K562 (cell line): Measurements from ENCODE around the gene ZNF391. TPM values are rescaled to one million over a fixed set of nuclear protein-coding genes. Genes with fewer than 3 reads are reported as not detected.

ENCODE experiments used
- ATAC-seq: fragments of 200-7000 bp; cut with Tn5 transposase; 3 replicates; pipeline ENCODE4 v1.9.1; 2020; ENCODE audit warnings: moderate library complexity
- BruUV-seq: library from RNA; stranded (reverse); fragments of 400-500 nt; replicated peaks from 2 replicates; lab custom pipeline; 2021; lab: Mats Ljungman, UMichigan
- CTCF ChIA-PET: fragments of 300-600 bp; formaldehyde crosslinking; extraction: SDS; loops from one replicate; lab custom pipeline; 2021; ENCODE audit warnings: low intra/inter-chr PET ratio; lab: Yijun Ruan, JAX
- POLR2A ChIA-PET: fragments of 300-600, 350-650 bp; sonication (Branson Sonifier 250); formaldehyde crosslinking; extraction: SDS; loops from one replicate; lab custom pipeline; 2021; ENCODE audit warnings: antibody characterized with exemption, inconsistent platforms; lab: Yijun Ruan, JAX
- DNase-seq, 4 experiments: peaks; one replicate each; pipeline versions ENCODE4 v3.0.0 to v3.0.0-alpha.2; 2011 to 2018; ENCODE audit warnings: low spot score in 3 of 4, mixed read lengths in 3 of 4; ENCODE audit errors: extremely low read depth in 1 of 4
- FAIRE-seq: peaks from 2 replicates; lab custom pipeline; 2011; peaks lifted over from hg19 to GRCh38; lab: Jason Lieb, UNC
- H2AFZ ChIP-seq: 2 replicates; pipeline ENCODE4 v1.6.0; 2011; ENCODE audit warnings: low read depth, low read length, control low read depth, inconsistent platforms
- H3K27ac ChIP-seq: fragments of 200-600 bp; 3 replicates; pipeline ENCODE4 v1.8.0; 2011; ENCODE audit warnings: low read depth, mild to moderate bottlenecking, control low read depth, inconsistent platforms, low read length, moderate library complexity, mixed read lengths; ENCODE audit errors: extremely low read depth
- H3K27me3 ChIP-seq, 2 experiments: fragments of 300-600 bp in 1 of 2; 2 replicates in 1 of 2; 3 replicates in 1 of 2; pipeline versions ENCODE4 v1.6.0 to v1.8.0; 2011; ENCODE audit warnings: inconsistent platforms in 2 of 2, low read length in 2 of 2, mild to moderate bottlenecking in 1 of 2, mixed read lengths in 1 of 2, moderate library complexity in 1 of 2; ENCODE audit not compliant: control insufficient read depth in 2 of 2, insufficient read depth in 2 of 2
- H3K36me3 ChIP-seq: fragments of 300-600 bp; 3 replicates; pipeline ENCODE4 v1.8.0; 2011; ENCODE audit warnings: mild to moderate bottlenecking, low read length, inconsistent platforms; ENCODE audit not compliant: control insufficient read depth, insufficient read depth
- H3K4me1 ChIP-seq, 2 experiments: fragments of 200-600 bp in 1 of 2; replicated peaks in 1 of 2; 2 replicates in 1 of 2; 3 replicates in 1 of 2; pipeline versions ENCODE4 v1.5.1 to v1.8.0; 2011; ENCODE audit warnings: inconsistent platforms in 2 of 2, low read length in 2 of 2, mild to moderate bottlenecking in 1 of 2, mixed read lengths in 1 of 2, moderate library complexity in 1 of 2; ENCODE audit not compliant: control insufficient read depth in 2 of 2, insufficient read depth in 2 of 2
- H3K4me2 ChIP-seq: 2 replicates; pipeline ENCODE4 v1.6.1; 2011; ENCODE audit warnings: low read length, control low read depth, inconsistent platforms, mixed read lengths; ENCODE audit not compliant: insufficient read depth
- H3K4me3 ChIP-seq: fragments of 200-600 bp; sonication (generic), shearing (Covaris generic); 2 replicates; pipeline ENCODE4 v1.5.1; 2016; ENCODE audit warnings: control low read depth, inconsistent platforms
- H3K79me2 ChIP-seq: fragments of 200-600 bp; 3 replicates; pipeline ENCODE4 v1.8.0; 2011; ENCODE audit warnings: low read length, inconsistent platforms; ENCODE audit not compliant: control insufficient read depth, insufficient read depth
- H3K9ac ChIP-seq, 2 experiments: 2 replicates each; pipeline versions ENCODE4 v1.6.0 to v1.6.1; 2011; ENCODE audit warnings: low read depth in 2 of 2, low read length in 2 of 2, control low read depth in 1 of 2, inconsistent platforms in 1 of 2, mild to moderate bottlenecking in 1 of 2, mixed read lengths in 1 of 2; ENCODE audit not compliant: insufficient read depth in 1 of 2
- H3K9me1 ChIP-seq: one replicate; pipeline ENCODE4 v1.6.0; 2011; ENCODE audit warnings: inconsistent platforms, mild to moderate bottlenecking, low read length, moderate library complexity; ENCODE audit not compliant: control insufficient read depth, insufficient read depth
- H3K9me3 ChIP-seq: replicated peaks from 2 replicates; pipeline ENCODE4 v1.5.1; 2011; ENCODE audit warnings: low read depth, low read length, inconsistent platforms; ENCODE audit not compliant: control insufficient read depth, insufficient read depth
- H4K20me1 ChIP-seq: replicated peaks from 2 replicates; pipeline ENCODE4 v1.6.1; 2011; ENCODE audit warnings: low read length, inconsistent platforms, mixed read lengths; ENCODE audit not compliant: control insufficient read depth, insufficient read depth
- BDP1 ChIP-seq: IDR thresholded peaks from 3 replicates; pipeline ENCODE4 v1.6.1; 2011; ENCODE audit not compliant: insufficient read length, insufficient read depth
- CTBP1 ChIP-seq: fragments of 450-650 bp; IDR thresholded peaks from 2 replicates; pipeline ENCODE4 v1.6.1; 2016; ENCODE audit warnings: borderline replicate concordance
- GTF2F1 ChIP-seq: IDR thresholded peaks from 2 replicates; pipeline ENCODE4 v1.6.1; 2011; ENCODE audit warnings: low read depth, low read length, improper control_type of control experiment
- MAFF ChIP-seq: IDR thresholded peaks from 2 replicates; pipeline ENCODE4 v1.6.1; 2012; ENCODE audit warnings: low read length, improper control_type of control experiment
- SRSF9 ChIP-seq: fragments of 200-400 bp; formaldehyde crosslinking; IDR thresholded peaks from 2 replicates; pipeline ENCODE4 v1.6.1; 2017; ENCODE audit warnings: low read depth, low read length, borderline replicate concordance
- TAL1 ChIP-seq: fragments of 450-650 bp; IDR thresholded peaks from 2 replicates; pipeline ENCODE4 v1.6.1; 2016; ENCODE audit warnings: mild to moderate bottlenecking
- TRIM28 ChIP-seq: fragments of 450-650 bp; IDR thresholded peaks from 2 replicates; pipeline ENCODE4 v1.6.1; 2017
- ZNF232 ChIP-seq: sonication (generic); formaldehyde crosslinking; IDR thresholded peaks from 2 replicates; pipeline ENCODE4 v1.8.0; 2022; ENCODE audit warnings: mild to moderate bottlenecking, missing genetic modification reagents
- ZNF274 ChIP-seq: IDR thresholded peaks from 2 replicates; pipeline ENCODE4 v1.6.1; 2011; ENCODE audit warnings: low read depth, mild to moderate bottlenecking, low read length, moderate library complexity, borderline replicate concordance
- ZNF75A ChIP-seq: fragments of 450-650 bp; formaldehyde crosslinking; IDR thresholded peaks from 2 replicates; pipeline ENCODE4 v1.4.0; 2020; ENCODE audit warnings: mild to moderate bottlenecking
- WGBS: fragments of 100-300 bp; shearing (Covaris generic); methylation state at CpG from one replicate; pipeline ENCODE4 v1.1.6; 2016; ENCODE audit warnings: low coverage, mixed read lengths; ENCODE audit not compliant: insufficient coverage; ENCODE audit errors: missing lambda C conversion rate; 5-methylcytosine and 5-hydroxymethylcytosine counted together
- in situ Hi-C: fragments of 300-500 bp; cut with MboI; formaldehyde crosslinking; loops from 4 replicates; pipeline ENCODE4 v1.15.0; 2018; ENCODE audit warnings: inconsistent platforms, mixed read lengths
- intact Hi-C: fragments of 100-400 bp; cut with micrococcal nuclease; formaldehyde crosslinking; loops from 2 replicates; pipeline ENCODE4 v1.14.2; 2022
- polyA plus RNA-seq, 8 experiments: library from polyadenylated mRNA; depleted of rRNA in 4 of 8; stranded (reverse) in 5 of 8; unstranded in 3 of 8; fragments of >200 nt; fragmentation: Nextera tagmentation in 2 of 8; fragmentation: Illumina TruSeq in 1 of 8; extraction: Ambion mirVana in 2 of 8; extraction: Trizol in 1 of 8; gene quantifications; 2 replicates each; pipeline versions ENCODE4 v1.2.1 to v1.2.3, GENCODE V29; 2011 to 2014; ENCODE audit warnings: inconsistent platforms in 1 of 8, missing spikeins in 1 of 8
- total RNA-seq, 7 experiments: library from RNA; depleted of rRNA in 6 of 7; stranded (reverse); fragments of >200 nt in 6 of 7; fragmentation: Illumina TruSeq in 2 of 7; extraction: Trizol in 2 of 7; gene quantifications; 2 replicates each; pipeline versions ENCODE4 v1.2.1 to v1.2.3, GENCODE V29; 2011 to 2021; ENCODE audit warnings: low replicate concordance in 1 of 7
- TF ChIP-seq, protein P1 (sequence below): fragments of 450-650 bp; IDR thresholded peaks from 2 replicates; pipeline ENCODE4 v1.6.1; 2016; ENCODE audit warnings: mild to moderate bottlenecking, moderate library complexity
- TF ChIP-seq, protein P2 (sequence below): fragments of 250-450 bp; sonication (Bioruptor Pico); IDR thresholded peaks from 2 replicates; pipeline ENCODE4 v1.9.0; 2021; ENCODE audit warnings: mild to moderate bottlenecking

ZNF391 gene
- total and polyA plus RNA-seq, 9 of the 15 experiments (the other 6 are each of a cell fraction or from before 2014, with no cell fraction given) = 2.3 to 10.1 (median 5.8) TPM

DNA sequence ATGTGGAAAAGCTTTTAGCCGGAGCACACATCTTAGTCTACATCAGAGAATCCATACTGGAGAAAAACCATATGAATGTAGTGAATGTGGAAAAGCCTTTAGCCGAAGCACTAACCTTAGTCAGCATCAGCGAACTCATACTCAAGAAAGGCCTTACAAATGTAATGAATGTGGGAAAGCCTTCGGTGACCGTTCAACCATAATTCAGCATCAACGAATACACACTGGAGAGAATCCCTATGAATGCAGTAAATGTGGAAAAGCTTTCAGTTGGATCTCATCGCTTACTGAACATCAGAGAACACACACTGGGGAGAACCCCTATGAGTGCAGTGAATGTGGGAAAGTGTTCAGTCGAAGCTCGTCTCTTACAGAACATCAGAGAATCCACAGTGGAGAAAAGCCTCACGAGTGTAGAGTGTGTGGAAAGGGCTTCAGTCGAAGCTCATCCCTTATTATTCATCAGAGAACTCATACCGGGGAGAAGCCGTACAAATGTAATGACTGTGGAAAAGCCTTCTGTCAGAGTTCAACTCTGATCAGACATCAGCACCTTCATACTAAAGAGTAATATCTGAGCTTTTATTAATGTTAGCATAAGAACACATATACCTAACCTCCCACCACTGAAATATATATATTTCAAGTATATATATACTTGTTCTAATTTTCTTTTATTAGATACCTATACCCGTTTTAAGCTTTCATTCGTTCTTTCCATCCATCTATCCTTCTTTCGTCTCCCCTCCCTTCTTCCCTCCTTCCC is 12.5 kb downstream of the ZNF391 start:
- DNase-seq (no peak), ATAC-seq (no peak), FAIRE-seq (no peak)
- Histone ChIP-seq H3K4me2 (no peak overlapping the region), H3K9me3 (peaks cover 15% of the 10 kb centered on the region), H3K4me1 (no peaks in the 10 kb centered on the region), H3K79me2 (no peaks in the 10 kb centered on the region), H3K27me3 (no peaks in the 10 kb centered on the region), H4K20me1 (no peaks in the 10 kb centered on the region), H3K9ac (no peak overlapping the region), H3K27ac (no peak overlapping the region), H3K9me1 (no peaks in the 10 kb centered on the region), H3K36me3 (peaks cover 19% of the 10 kb centered on the region; the same call in 1 of the 3 replicates), H2AFZ (no peak overlapping the region), H3K4me3 (no peak overlapping the region)
- 72% methylated on average over 16 of the region's 16 CpGs for WGBS
- ChIA-PET POLR2A (interaction anchor here (0.6 to 1.1 kb wide), 2 partner anchors 14 to 1252 kb away, joined by 3 read pairs; no protein-coding TSS in a partner anchor), CTCF (no interaction called here)
- intact Hi-C loops = no loop called here
- BruUV-seq = TSS peak; percentile 6
- in situ Hi-C loops = no loop called here
- TF ChIP-seq ZNF274 (peak; percentile 99), MAFF (no peak), CTBP1 (no peak), GTF2F1 (no peak), BDP1 (no peak), ZNF232 (CRISPR knock-in tag) (no peak), SRSF9 (no peak), TRIM28 (peak; percentile 86), TAL1 (no peak), ZNF75A (CRISPR knock-in tag) (0 out of 2 replicates have a peak, but pooled peaks have one; percentile 85)
- TF ChIP-seq, protein P1, sequence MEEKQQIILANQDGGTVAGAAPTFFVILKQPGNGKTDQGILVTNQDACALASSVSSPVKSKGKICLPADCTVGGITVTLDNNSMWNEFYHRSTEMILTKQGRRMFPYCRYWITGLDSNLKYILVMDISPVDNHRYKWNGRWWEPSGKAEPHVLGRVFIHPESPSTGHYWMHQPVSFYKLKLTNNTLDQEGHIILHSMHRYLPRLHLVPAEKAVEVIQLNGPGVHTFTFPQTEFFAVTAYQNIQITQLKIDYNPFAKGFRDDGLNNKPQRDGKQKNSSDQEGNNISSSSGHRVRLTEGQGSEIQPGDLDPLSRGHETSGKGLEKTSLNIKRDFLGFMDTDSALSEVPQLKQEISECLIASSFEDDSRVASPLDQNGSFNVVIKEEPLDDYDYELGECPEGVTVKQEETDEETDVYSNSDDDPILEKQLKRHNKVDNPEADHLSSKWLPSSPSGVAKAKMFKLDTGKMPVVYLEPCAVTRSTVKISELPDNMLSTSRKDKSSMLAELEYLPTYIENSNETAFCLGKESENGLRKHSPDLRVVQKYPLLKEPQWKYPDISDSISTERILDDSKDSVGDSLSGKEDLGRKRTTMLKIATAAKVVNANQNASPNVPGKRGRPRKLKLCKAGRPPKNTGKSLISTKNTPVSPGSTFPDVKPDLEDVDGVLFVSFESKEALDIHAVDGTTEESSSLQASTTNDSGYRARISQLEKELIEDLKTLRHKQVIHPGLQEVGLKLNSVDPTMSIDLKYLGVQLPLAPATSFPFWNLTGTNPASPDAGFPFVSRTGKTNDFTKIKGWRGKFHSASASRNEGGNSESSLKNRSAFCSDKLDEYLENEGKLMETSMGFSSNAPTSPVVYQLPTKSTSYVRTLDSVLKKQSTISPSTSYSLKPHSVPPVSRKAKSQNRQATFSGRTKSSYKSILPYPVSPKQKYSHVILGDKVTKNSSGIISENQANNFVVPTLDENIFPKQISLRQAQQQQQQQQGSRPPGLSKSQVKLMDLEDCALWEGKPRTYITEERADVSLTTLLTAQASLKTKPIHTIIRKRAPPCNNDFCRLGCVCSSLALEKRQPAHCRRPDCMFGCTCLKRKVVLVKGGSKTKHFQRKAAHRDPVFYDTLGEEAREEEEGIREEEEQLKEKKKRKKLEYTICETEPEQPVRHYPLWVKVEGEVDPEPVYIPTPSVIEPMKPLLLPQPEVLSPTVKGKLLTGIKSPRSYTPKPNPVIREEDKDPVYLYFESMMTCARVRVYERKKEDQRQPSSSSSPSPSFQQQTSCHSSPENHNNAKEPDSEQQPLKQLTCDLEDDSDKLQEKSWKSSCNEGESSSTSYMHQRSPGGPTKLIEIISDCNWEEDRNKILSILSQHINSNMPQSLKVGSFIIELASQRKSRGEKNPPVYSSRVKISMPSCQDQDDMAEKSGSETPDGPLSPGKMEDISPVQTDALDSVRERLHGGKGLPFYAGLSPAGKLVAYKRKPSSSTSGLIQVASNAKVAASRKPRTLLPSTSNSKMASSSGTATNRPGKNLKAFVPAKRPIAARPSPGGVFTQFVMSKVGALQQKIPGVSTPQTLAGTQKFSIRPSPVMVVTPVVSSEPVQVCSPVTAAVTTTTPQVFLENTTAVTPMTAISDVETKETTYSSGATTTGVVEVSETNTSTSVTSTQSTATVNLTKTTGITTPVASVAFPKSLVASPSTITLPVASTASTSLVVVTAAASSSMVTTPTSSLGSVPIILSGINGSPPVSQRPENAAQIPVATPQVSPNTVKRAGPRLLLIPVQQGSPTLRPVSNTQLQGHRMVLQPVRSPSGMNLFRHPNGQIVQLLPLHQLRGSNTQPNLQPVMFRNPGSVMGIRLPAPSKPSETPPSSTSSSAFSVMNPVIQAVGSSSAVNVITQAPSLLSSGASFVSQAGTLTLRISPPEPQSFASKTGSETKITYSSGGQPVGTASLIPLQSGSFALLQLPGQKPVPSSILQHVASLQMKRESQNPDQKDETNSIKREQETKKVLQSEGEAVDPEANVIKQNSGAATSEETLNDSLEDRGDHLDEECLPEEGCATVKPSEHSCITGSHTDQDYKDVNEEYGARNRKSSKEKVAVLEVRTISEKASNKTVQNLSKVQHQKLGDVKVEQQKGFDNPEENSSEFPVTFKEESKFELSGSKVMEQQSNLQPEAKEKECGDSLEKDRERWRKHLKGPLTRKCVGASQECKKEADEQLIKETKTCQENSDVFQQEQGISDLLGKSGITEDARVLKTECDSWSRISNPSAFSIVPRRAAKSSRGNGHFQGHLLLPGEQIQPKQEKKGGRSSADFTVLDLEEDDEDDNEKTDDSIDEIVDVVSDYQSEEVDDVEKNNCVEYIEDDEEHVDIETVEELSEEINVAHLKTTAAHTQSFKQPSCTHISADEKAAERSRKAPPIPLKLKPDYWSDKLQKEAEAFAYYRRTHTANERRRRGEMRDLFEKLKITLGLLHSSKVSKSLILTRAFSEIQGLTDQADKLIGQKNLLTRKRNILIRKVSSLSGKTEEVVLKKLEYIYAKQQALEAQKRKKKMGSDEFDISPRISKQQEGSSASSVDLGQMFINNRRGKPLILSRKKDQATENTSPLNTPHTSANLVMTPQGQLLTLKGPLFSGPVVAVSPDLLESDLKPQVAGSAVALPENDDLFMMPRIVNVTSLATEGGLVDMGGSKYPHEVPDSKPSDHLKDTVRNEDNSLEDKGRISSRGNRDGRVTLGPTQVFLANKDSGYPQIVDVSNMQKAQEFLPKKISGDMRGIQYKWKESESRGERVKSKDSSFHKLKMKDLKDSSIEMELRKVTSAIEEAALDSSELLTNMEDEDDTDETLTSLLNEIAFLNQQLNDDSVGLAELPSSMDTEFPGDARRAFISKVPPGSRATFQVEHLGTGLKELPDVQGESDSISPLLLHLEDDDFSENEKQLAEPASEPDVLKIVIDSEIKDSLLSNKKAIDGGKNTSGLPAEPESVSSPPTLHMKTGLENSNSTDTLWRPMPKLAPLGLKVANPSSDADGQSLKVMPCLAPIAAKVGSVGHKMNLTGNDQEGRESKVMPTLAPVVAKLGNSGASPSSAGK = 0 out of 2 replicates have a peak, but pooled peaks have one; percentile 17
- TF ChIP-seq, protein P2, sequence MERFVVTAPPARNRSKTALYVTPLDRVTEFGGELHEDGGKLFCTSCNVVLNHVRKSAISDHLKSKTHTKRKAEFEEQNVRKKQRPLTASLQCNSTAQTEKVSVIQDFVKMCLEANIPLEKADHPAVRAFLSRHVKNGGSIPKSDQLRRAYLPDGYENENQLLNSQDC (CRISPR knock-in tag) = no peak
